ENCODE data around the gene SFXN4. TPM values are rescaled to one million over a fixed set of nuclear protein-coding genes. Genes with fewer than 3 reads are reported as not detected.
"Not testable (repeated sequence)": the region's sequence is repeated elsewhere in the genome, so short reads cannot be mapped to it uniquely, and the experiment has no call there.

SFXN4 gene
- total and polyA plus RNA-seq, 2 donors, result 18.5 to 31.0 TPM

- Histone ChIP-seq H3K36me3 (ENCODE audit: control insufficient read depth in 2 of 2, insufficient read depth in 2 of 2, low read length in 1 of 2) (peaks cover 28 to 51% of the 10 kb centered on the region in 2 donors), H3K4me1 (ENCODE audit: control insufficient read depth in 2 of 2, insufficient read depth in 2 of 2, low read length in 2 of 2) (no peaks in the 10 kb centered on the region)
- WGBS, result 98% methylated on average over 12 of the region's 12 CpGs
These were observed 11.9 kb downstream of the SFXN4 start for GRCh38 chr10:119153661-119154060.

GRCh38 chr10:119153041-119153440 is 12.5 kb downstream of the SFXN4 start:
- no peak for DNase-seq (ENCODE audit: low read depth in 6 of 9, low spot score in 9 of 9)
- 98% methylated on average over 5 of the region's 5 CpGs for WGBS
- peaks cover 29 to 49% of the 10 kb centered on the region in 2 donors for H3K36me3 ChIP-seq (ENCODE audit: control insufficient read depth in 2 of 2, insufficient read depth in 2 of 2, low read length in 1 of 2)

More at GRCh38 chr10:119153661-119154060, 11.9 kb downstream of the SFXN4 start:
- H3K27ac ChIP-seq (ENCODE audit: low read depth in 1 of 2, low read length in 1 of 2), result no peak overlapping the region
- H3K4me3 ChIP-seq (ENCODE audit: low read length in 2 of 2), result no peak overlapping the region
- H3K9me3 ChIP-seq (ENCODE audit: control insufficient read depth in 2 of 2, insufficient read depth in 1 of 2, low read length in 1 of 2), result no peaks in the 10 kb centered on the region
- H3K27me3 ChIP-seq (ENCODE audit: control insufficient read depth in 2 of 2, insufficient read depth in 1 of 2, low read length in 1 of 2), result no peaks in the 10 kb centered on the region
- DNase-seq (ENCODE audit: low read depth in 6 of 9, low spot score in 9 of 9), result no peak

DNA sequence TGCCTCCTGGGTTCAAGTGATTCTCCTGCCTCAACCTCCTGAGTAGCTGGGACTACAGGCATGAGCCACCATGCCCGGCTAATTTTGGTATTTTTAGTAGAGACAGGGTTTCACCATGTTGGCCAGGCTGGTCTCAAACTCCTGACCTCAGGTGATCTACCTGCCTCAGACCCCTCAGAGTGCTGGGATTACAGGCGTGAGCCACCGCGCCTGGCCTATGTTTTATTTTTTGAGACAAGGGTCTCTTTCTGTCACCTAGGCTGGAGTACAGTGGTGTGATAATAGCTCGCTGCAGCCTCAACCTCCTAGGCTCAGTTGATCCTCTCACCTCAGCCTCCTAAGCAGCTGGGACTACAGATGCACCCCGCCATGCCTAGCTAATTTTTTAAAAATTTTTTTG is 13.9 kb downstream of the SFXN4 start:
- WGBS, result 95% methylated on average over 6 of the region's 6 CpGs
- peaks cover 35 to 52% of the 10 kb centered on the region in 2 donors for H3K36me3 ChIP-seq (ENCODE audit: control insufficient read depth in 2 of 2, insufficient read depth in 2 of 2, low read length in 1 of 2)
- not testable (repeated sequence) for H3K27me3 ChIP-seq (ENCODE audit: control insufficient read depth in 2 of 2, insufficient read depth in 1 of 2, low read length in 1 of 2); DNase-seq (ENCODE audit: low read depth in 6 of 9, low spot score in 9 of 9); H3K27ac ChIP-seq (ENCODE audit: low read depth in 1 of 2, low read length in 1 of 2); H3K4me3 ChIP-seq (ENCODE audit: low read length in 2 of 2); H3K9me3 ChIP-seq (ENCODE audit: control insufficient read depth in 2 of 2, insufficient read depth in 1 of 2, low read length in 1 of 2); H3K4me1 ChIP-seq (ENCODE audit: control insufficient read depth in 2 of 2, insufficient read depth in 2 of 2, low read length in 2 of 2)

More at GRCh38 chr10:119153041-119153440, 12.5 kb downstream of the SFXN4 start:
- Histone ChIP-seq H3K27ac (ENCODE audit: low read depth in 1 of 2, low read length in 1 of 2) (no peak overlapping the region), H3K9me3 (ENCODE audit: control insufficient read depth in 2 of 2, insufficient read depth in 1 of 2, low read length in 1 of 2) (no peaks in the 10 kb centered on the region), H3K4me1 (ENCODE audit: control insufficient read depth in 2 of 2, insufficient read depth in 2 of 2, low read length in 2 of 2) (no peaks in the 10 kb centered on the region), H3K27me3 (ENCODE audit: control insufficient read depth in 2 of 2, insufficient read depth in 1 of 2, low read length in 1 of 2) (no peaks in the 10 kb centered on the region), H3K4me3 (ENCODE audit: low read length in 2 of 2) (no peak overlapping the region)

DNA sequence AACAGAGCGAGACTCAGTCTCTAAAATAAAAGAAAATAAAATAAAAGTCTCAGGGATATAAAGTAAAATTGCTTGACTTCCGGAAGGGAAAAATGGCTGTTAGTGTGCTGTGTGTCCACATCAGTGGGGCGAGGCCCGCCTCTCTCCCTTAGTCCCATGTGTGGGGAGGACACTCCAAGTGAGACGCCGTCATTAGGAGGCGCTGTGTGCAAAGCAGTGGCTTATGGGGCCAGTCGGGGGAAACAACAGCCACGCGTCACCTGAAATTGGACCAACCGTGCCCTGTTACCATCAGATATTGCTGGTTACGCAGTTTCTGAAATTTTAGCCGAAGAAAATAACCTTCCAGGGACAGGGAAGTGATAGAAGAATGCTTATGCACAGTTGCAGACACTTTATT is 15.8 kb downstream of the SFXN4 start:
- DNase-seq (ENCODE audit: low read depth in 6 of 9, low spot score in 9 of 9), result no peak

GRCh38 chr10:119149157-119149556 is 16.4 kb downstream of the SFXN4 start:
- Histone ChIP-seq H3K27ac (ENCODE audit: low read depth in 1 of 2, low read length in 1 of 2) (no peak overlapping the region), H3K27me3 (ENCODE audit: control insufficient read depth in 2 of 2, insufficient read depth in 1 of 2, low read length in 1 of 2) (no peaks in the 10 kb centered on the region), H3K4me1 (ENCODE audit: control insufficient read depth in 2 of 2, insufficient read depth in 2 of 2, low read length in 2 of 2) (no peaks in the 10 kb centered on the region), H3K4me3 (ENCODE audit: low read length in 2 of 2) (no peak overlapping the region), H3K9me3 (ENCODE audit: control insufficient read depth in 2 of 2, insufficient read depth in 1 of 2, low read length in 1 of 2) (no peaks in the 10 kb centered on the region), H3K36me3 (ENCODE audit: control insufficient read depth in 2 of 2, insufficient read depth in 2 of 2, low read length in 1 of 2) (peaks cover 25 to 33% of the 10 kb centered on the region in 2 donors)
- DNase-seq (ENCODE audit: low read depth in 6 of 9, low spot score in 9 of 9), result no peak
- over 99% methylated on average over 8 of the region's 8 CpGs for WGBS

More for the DNA sequence above, 15.8 kb downstream of the SFXN4 start:
- 90% methylated on average over 13 of the region's 13 CpGs for WGBS
- H3K4me1 ChIP-seq (ENCODE audit: control insufficient read depth in 2 of 2, insufficient read depth in 2 of 2, low read length in 2 of 2), result no peaks in the 10 kb centered on the region
- no peaks in the 10 kb centered on the region for H3K9me3 ChIP-seq (ENCODE audit: control insufficient read depth in 2 of 2, insufficient read depth in 1 of 2, low read length in 1 of 2)
- no peaks in the 10 kb centered on the region for H3K27me3 ChIP-seq (ENCODE audit: control insufficient read depth in 2 of 2, insufficient read depth in 1 of 2, low read length in 1 of 2)
- peaks cover 30 to 37% of the 10 kb centered on the region in 2 donors for H3K36me3 ChIP-seq (ENCODE audit: control insufficient read depth in 2 of 2, insufficient read depth in 2 of 2, low read length in 1 of 2)
- no peak overlapping the region for H3K27ac ChIP-seq (ENCODE audit: low read depth in 1 of 2, low read length in 1 of 2)
- no peak overlapping the region for H3K4me3 ChIP-seq (ENCODE audit: low read length in 2 of 2)

GRCh38 chr10:119143657-119144056 is 21.9 kb downstream of the SFXN4 start:
- WGBS, result 87% methylated on average over 10 of the region's 10 CpGs
- no peaks in the 10 kb centered on the region for H3K9me3 ChIP-seq (ENCODE audit: control insufficient read depth in 2 of 2, insufficient read depth in 1 of 2, low read length in 1 of 2)
- no peak overlapping the region for H3K27ac ChIP-seq (ENCODE audit: low read depth in 1 of 2, low read length in 1 of 2)
- H3K4me3 ChIP-seq (ENCODE audit: low read length in 2 of 2), result no peak overlapping the region
- peaks cover 13 to 16% of the 10 kb centered on the region in 2 donors for H3K36me3 ChIP-seq (ENCODE audit: control insufficient read depth in 2 of 2, insufficient read depth in 2 of 2, low read length in 1 of 2)
- H3K4me1 ChIP-seq (ENCODE audit: control insufficient read depth in 2 of 2, insufficient read depth in 2 of 2, low read length in 2 of 2), result peaks cover 4 to 13% of the 10 kb centered on the region in 2 donors
- H3K27me3 ChIP-seq (ENCODE audit: control insufficient read depth in 2 of 2, insufficient read depth in 1 of 2, low read length in 1 of 2), result no peaks in the 10 kb centered on the region
- DNase-seq (ENCODE audit: low read depth in 6 of 9, low spot score in 9 of 9), result no peak

DNA sequence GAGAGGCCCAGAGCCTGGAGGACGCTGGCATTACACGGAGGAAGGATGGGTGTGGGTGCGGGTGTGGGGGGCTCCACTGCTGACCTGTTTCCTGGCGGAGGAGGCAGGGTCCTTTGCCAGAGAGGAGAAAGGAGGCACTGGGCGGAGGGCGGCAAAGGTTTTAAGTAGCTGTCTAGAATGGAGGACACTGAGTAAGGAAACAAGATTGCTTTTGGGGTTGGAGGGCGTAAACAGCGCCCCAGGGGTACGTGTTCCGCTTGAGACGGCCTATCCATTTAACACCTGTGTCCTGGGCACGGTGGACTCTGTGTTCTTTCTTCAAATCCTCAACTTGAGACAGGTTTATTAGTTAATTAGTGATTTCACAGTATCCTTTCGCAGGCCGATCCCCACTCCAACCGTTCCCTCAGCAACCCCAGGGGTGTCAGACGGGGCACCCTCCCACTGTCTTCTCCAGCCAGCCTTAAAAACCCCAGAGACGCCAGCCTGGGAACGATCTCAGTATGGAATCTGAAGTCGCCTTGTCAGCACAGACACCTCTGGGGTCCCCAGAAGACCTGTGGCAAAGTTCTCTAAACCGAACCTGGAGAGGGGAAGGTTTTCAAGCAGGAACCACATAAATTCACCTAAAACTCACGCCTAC is 24.8 kb downstream of the SFXN4 start:
- Histone ChIP-seq H3K27ac (ENCODE audit: low read depth in 1 of 2, low read length in 1 of 2) (no peak overlapping the region), H3K36me3 (ENCODE audit: control insufficient read depth in 2 of 2, insufficient read depth in 2 of 2, low read length in 1 of 2) (peaks cover 0 to 9% of the 10 kb centered on the region in 2 donors), H3K4me3 (ENCODE audit: low read length in 2 of 2) (no peak overlapping the region), H3K9me3 (ENCODE audit: control insufficient read depth in 2 of 2, insufficient read depth in 1 of 2, low read length in 1 of 2) (no peaks in the 10 kb centered on the region), H3K4me1 (ENCODE audit: control insufficient read depth in 2 of 2, insufficient read depth in 2 of 2, low read length in 2 of 2) (peaks cover 4 to 26% of the 10 kb centered on the region in 2 donors), H3K27me3 (ENCODE audit: control insufficient read depth in 2 of 2, insufficient read depth in 1 of 2, low read length in 1 of 2) (no peaks in the 10 kb centered on the region)
- DNase-seq (ENCODE audit: low read depth in 6 of 9, low spot score in 9 of 9), result no peak
- WGBS, result 97% methylated on average over 21 of the region's 21 CpGs

GRCh38 chr10:119139464-119140067 is 25.9 kb downstream of the SFXN4 start:
- Histone ChIP-seq H3K27me3 (ENCODE audit: control insufficient read depth in 2 of 2, insufficient read depth in 1 of 2, low read length in 1 of 2) (no peaks in the 10 kb centered on the region), H3K9me3 (ENCODE audit: control insufficient read depth in 2 of 2, insufficient read depth in 1 of 2, low read length in 1 of 2) (no peaks in the 10 kb centered on the region), H3K4me1 (ENCODE audit: control insufficient read depth in 2 of 2, insufficient read depth in 2 of 2, low read length in 2 of 2) (peaks cover 4 to 26% of the 10 kb centered on the region in 2 donors), H3K4me3 (ENCODE audit: low read length in 2 of 2) (no peak overlapping the region), H3K36me3 (ENCODE audit: control insufficient read depth in 2 of 2, insufficient read depth in 2 of 2, low read length in 1 of 2) (peaks cover 0 to 16% of the 10 kb centered on the region in 2 donors), H3K27ac (ENCODE audit: low read depth in 1 of 2, low read length in 1 of 2) (peak overlapping the region in 1 of 2 donors; percentile 79)
- peak; percentile 49 to 87 (median 72) for DNase-seq (ENCODE audit: low read depth in 6 of 9, low spot score in 9 of 9)
- WGBS, result 67% methylated on average over 13 of the region's 13 CpGs
